ENCODE results near the gene CASZ1. TPM values are rescaled to one million over a fixed set of nuclear protein-coding genes. Genes with fewer than 3 reads are reported as not detected.

CASZ1 gene
- total and polyA plus RNA-seq, 2 experiments from 2014 or later: 3.6 to 6.9 TPM

GRCh38 chr1:10651389-10651766 is 145.1 kb downstream of the CASZ1 start:
- Histone ChIP-seq H3K9me3 (ENCODE audit: low read depth) (no peaks in the 10 kb centered on the region), H3K79me2 (no peaks in the 10 kb centered on the region), H3K4me3 (no peak overlapping the region), H3K9me2 (replicated peaks; ENCODE audit: insufficient read depth) (no peaks in the 10 kb centered on the region), H3K4me2 (no peak overlapping the region), H4K20me1 (ENCODE audit: insufficient read depth, poor library complexity, severe bottlenecking) (no peaks in the 10 kb centered on the region), H3K27me3 (peaks cover 5% of the 10 kb centered on the region), H2AFZ (no peak overlapping the region), H3K27ac (no peak overlapping the region), H3K36me3 (replicated peaks; ENCODE audit: insufficient read depth, low read depth) (no peaks in the 10 kb centered on the region), H3K4me1 (ENCODE audit: insufficient read depth) (no peaks in the 10 kb centered on the region)
- no peak for DNase-seq (ENCODE audit: low spot score)
- no peak for TF ChIP-seq EZH2phosphoT487 (IDR thresholded peaks at IDR 0.05; ENCODE audit: low read depth, severe bottlenecking, unreplicated experiment)
- TF ChIP-seq CTCF (IDR thresholded peaks at IDR 0.05; ENCODE audit: poor library complexity): no peak
- no peak for TF ChIP-seq EZH2 (IDR thresholded peaks at IDR 0.05; ENCODE audit: borderline replicate concordance)
- 60% methylated on average over 19 of the region's 19 CpGs for WGBS (ENCODE audit: low lambda C conversion rate, missing lambda C conversion rate)

GRCh38 chr1:10650556-10651388 is 145.7 kb downstream of the CASZ1 start:
- DNase-seq (ENCODE audit: low spot score): no peak
- H3K4me3 ChIP-seq: no peak overlapping the region
- H2AFZ ChIP-seq: no peak overlapping the region
- H3K9me3 ChIP-seq (ENCODE audit: low read depth): no peaks in the 10 kb centered on the region
- 76% methylated on average over 27 of the region's 40 CpGs for WGBS (ENCODE audit: low lambda C conversion rate, missing lambda C conversion rate)
- no peaks in the 10 kb centered on the region for H3K36me3 ChIP-seq (replicated peaks; ENCODE audit: insufficient read depth, low read depth)
- H3K27ac ChIP-seq: no peak overlapping the region
- H3K4me2 ChIP-seq: no peak overlapping the region
- no peaks in the 10 kb centered on the region for H3K9me2 ChIP-seq (replicated peaks; ENCODE audit: insufficient read depth)
- no peak for TF ChIP-seq EZH2phosphoT487 (IDR thresholded peaks at IDR 0.05; ENCODE audit: low read depth, severe bottlenecking, unreplicated experiment)
- no peak for TF ChIP-seq CTCF (IDR thresholded peaks at IDR 0.05; ENCODE audit: poor library complexity)
- no peak for TF ChIP-seq EZH2 (IDR thresholded peaks at IDR 0.05; ENCODE audit: borderline replicate concordance)
- no peaks in the 10 kb centered on the region for H3K79me2 ChIP-seq
- no peaks in the 10 kb centered on the region for H3K4me1 ChIP-seq (ENCODE audit: insufficient read depth)
- H3K27me3 ChIP-seq: peaks cover 5% of the 10 kb centered on the region
- H4K20me1 ChIP-seq (ENCODE audit: insufficient read depth, poor library complexity, severe bottlenecking): no peaks in the 10 kb centered on the region

- Histone ChIP-seq H3K36me3 (replicated peaks; ENCODE audit: insufficient read depth, low read depth) (no peaks in the 10 kb centered on the region), H3K27ac (no peak overlapping the region), H3K9me3 (ENCODE audit: low read depth) (no peaks in the 10 kb centered on the region), H3K79me2 (no peaks in the 10 kb centered on the region), H3K4me2 (no peak overlapping the region), H3K9me2 (replicated peaks; ENCODE audit: insufficient read depth) (no peaks in the 10 kb centered on the region), H4K20me1 (ENCODE audit: insufficient read depth, poor library complexity, severe bottlenecking) (no peaks in the 10 kb centered on the region), H3K4me1 (ENCODE audit: insufficient read depth) (no peaks in the 10 kb centered on the region), H3K4me3 (no peak overlapping the region), H3K27me3 (peaks cover 5% of the 10 kb centered on the region), H2AFZ (no peak overlapping the region)
- DNase-seq (ENCODE audit: low spot score): no peak
- TF ChIP-seq CTCF (IDR thresholded peaks at IDR 0.05; ENCODE audit: poor library complexity) (no peak), EZH2 (IDR thresholded peaks at IDR 0.05; ENCODE audit: borderline replicate concordance) (no peak), EZH2phosphoT487 (IDR thresholded peaks at IDR 0.05; ENCODE audit: low read depth, severe bottlenecking, unreplicated experiment) (no peak)
- WGBS (ENCODE audit: low lambda C conversion rate, missing lambda C conversion rate): 66% methylated on average over 21 of the region's 30 CpGs
These were observed 146.8 kb downstream of the CASZ1 start for GRCh38 chr1:10649517-10650201.

Measured in hepatocyte (in vitro differentiated cells).